WTC11 (cell line): ENCODE measurements around the gene ENG.

Source experiments
- CBFB ChIP-seq: sonication (generic); formaldehyde crosslinking; IDR thresholded peaks from 2 replicates; pipeline ENCODE4 v1.8.1; 2022; ENCODE audit warnings: mild to moderate bottlenecking, low read depth, missing genetic modification reagents
- FOXJ3 ChIP-seq: sonication (generic); formaldehyde crosslinking; IDR thresholded peaks from 2 replicates; pipeline ENCODE4 v1.9.0; 2021; ENCODE audit warnings: missing genetic modification reagents, mild to moderate bottlenecking, borderline replicate concordance
- GABPB1 ChIP-seq: sonication (generic); formaldehyde crosslinking; IDR thresholded peaks from 2 replicates; pipeline ENCODE4 v1.8.1; 2023; ENCODE audit warnings: mild to moderate bottlenecking, missing genetic modification reagents
- JUN ChIP-seq: sonication (generic); formaldehyde crosslinking; IDR thresholded peaks from 2 replicates; pipeline ENCODE4 v1.8.0; 2023; ENCODE audit warnings: mild to moderate bottlenecking, missing genetic modification reagents
- NFYB ChIP-seq: sonication (generic); formaldehyde crosslinking; conservative IDR thresholded peaks from 2 replicates; pipeline ENCODE4 v1.8.0; 2022; ENCODE audit warnings: low read depth, missing genetic modification reagents
- SP1 ChIP-seq: sonication (generic); formaldehyde crosslinking; conservative IDR thresholded peaks from 2 replicates; pipeline ENCODE4 v1.8.1; 2022; ENCODE audit warnings: missing genetic modification reagents
- TCF7 ChIP-seq: sonication (generic); formaldehyde crosslinking; IDR thresholded peaks from 2 replicates; pipeline ENCODE4 v1.8.0; 2022; ENCODE audit warnings: mild to moderate bottlenecking, low read depth, missing genetic modification reagents, moderate library complexity
- TEAD1 ChIP-seq: sonication (generic); formaldehyde crosslinking; IDR thresholded peaks from 2 replicates; pipeline ENCODE4 v1.8.0; 2022; ENCODE audit warnings: mild to moderate bottlenecking, missing genetic modification reagents
- TF ChIP-seq, protein P1 (sequence below): fragments of 200-600 bp; IDR thresholded peaks from 2 replicates; pipeline ENCODE4 v1.8.0; 2022; ENCODE audit warnings: antibody characterized with exemption
- TF ChIP-seq, protein P2 (sequence below): sonication (generic); formaldehyde crosslinking; IDR thresholded peaks from 2 replicates; pipeline ENCODE4 v1.8.0; 2023; ENCODE audit warnings: missing genetic modification reagents, mild to moderate bottlenecking, borderline replicate concordance
- TF ChIP-seq, protein P3 (sequence below): sonication (generic); formaldehyde crosslinking; IDR thresholded peaks from 2 replicates; pipeline ENCODE4 v1.8.0; 2022; ENCODE audit warnings: mild to moderate bottlenecking, missing genetic modification reagents
- TF ChIP-seq, protein P4 (sequence below): sonication (generic); formaldehyde crosslinking; IDR thresholded peaks from 2 replicates; pipeline ENCODE4 v1.8.1; 2023; ENCODE audit warnings: mild to moderate bottlenecking, missing genetic modification reagents, moderate library complexity
- TF ChIP-seq, protein P5 (sequence below): sonication (generic); formaldehyde crosslinking; IDR thresholded peaks from 2 replicates; pipeline ENCODE4 v1.8.1; 2022; ENCODE audit warnings: low read depth, mild to moderate bottlenecking, moderate library complexity, missing genetic modification reagents, borderline replicate concordance

DNA sequence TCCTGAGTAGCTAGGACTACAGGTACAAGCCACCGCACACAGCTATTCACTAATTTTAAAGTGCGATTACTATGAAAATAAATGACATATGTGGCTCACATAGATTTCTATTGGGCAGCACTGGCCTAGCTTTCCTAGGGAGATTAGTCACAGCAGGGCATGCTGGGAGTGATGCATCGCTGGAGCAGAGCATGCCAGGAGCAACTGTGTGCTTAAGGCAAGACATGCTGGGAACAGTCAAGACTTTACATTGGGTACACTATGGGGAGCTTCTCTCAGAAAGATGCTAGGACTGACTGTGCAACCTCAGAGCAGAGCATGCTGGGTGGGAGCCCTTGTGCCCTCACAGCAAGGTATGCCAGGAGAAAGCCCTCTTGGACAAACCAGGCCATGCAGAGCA lies 35.6 kb upstream of the ENG start:
- TF ChIP-seq TCF7 (CRISPR knock-in tag) (no peak), FOXJ3 (CRISPR knock-in tag) (no peak), JUN (CRISPR knock-in tag) (no peak), CBFB (CRISPR knock-in tag) (no peak), TEAD1 (CRISPR knock-in tag) (no peak), NFYB (CRISPR knock-in tag) (no peak), SP1 (CRISPR knock-in tag) (no peak), GABPB1 (CRISPR knock-in tag) (no peak)
- TF ChIP-seq, protein P1, sequence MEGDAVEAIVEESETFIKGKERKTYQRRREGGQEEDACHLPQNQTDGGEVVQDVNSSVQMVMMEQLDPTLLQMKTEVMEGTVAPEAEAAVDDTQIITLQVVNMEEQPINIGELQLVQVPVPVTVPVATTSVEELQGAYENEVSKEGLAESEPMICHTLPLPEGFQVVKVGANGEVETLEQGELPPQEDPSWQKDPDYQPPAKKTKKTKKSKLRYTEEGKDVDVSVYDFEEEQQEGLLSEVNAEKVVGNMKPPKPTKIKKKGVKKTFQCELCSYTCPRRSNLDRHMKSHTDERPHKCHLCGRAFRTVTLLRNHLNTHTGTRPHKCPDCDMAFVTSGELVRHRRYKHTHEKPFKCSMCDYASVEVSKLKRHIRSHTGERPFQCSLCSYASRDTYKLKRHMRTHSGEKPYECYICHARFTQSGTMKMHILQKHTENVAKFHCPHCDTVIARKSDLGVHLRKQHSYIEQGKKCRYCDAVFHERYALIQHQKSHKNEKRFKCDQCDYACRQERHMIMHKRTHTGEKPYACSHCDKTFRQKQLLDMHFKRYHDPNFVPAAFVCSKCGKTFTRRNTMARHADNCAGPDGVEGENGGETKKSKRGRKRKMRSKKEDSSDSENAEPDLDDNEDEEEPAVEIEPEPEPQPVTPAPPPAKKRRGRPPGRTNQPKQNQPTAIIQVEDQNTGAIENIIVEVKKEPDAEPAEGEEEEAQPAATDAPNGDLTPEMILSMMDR, result no peak
- TF ChIP-seq, protein P2, sequence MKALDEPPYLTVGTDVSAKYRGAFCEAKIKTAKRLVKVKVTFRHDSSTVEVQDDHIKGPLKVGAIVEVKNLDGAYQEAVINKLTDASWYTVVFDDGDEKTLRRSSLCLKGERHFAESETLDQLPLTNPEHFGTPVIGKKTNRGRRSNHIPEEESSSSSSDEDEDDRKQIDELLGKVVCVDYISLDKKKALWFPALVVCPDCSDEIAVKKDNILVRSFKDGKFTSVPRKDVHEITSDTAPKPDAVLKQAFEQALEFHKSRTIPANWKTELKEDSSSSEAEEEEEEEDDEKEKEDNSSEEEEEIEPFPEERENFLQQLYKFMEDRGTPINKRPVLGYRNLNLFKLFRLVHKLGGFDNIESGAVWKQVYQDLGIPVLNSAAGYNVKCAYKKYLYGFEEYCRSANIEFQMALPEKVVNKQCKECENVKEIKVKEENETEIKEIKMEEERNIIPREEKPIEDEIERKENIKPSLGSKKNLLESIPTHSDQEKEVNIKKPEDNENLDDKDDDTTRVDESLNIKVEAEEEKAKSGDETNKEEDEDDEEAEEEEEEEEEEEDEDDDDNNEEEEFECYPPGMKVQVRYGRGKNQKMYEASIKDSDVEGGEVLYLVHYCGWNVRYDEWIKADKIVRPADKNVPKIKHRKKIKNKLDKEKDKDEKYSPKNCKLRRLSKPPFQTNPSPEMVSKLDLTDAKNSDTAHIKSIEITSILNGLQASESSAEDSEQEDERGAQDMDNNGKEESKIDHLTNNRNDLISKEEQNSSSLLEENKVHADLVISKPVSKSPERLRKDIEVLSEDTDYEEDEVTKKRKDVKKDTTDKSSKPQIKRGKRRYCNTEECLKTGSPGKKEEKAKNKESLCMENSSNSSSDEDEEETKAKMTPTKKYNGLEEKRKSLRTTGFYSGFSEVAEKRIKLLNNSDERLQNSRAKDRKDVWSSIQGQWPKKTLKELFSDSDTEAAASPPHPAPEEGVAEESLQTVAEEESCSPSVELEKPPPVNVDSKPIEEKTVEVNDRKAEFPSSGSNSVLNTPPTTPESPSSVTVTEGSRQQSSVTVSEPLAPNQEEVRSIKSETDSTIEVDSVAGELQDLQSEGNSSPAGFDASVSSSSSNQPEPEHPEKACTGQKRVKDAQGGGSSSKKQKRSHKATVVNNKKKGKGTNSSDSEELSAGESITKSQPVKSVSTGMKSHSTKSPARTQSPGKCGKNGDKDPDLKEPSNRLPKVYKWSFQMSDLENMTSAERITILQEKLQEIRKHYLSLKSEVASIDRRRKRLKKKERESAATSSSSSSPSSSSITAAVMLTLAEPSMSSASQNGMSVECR (CRISPR knock-in tag), result no peak
- TF ChIP-seq, protein P3, sequence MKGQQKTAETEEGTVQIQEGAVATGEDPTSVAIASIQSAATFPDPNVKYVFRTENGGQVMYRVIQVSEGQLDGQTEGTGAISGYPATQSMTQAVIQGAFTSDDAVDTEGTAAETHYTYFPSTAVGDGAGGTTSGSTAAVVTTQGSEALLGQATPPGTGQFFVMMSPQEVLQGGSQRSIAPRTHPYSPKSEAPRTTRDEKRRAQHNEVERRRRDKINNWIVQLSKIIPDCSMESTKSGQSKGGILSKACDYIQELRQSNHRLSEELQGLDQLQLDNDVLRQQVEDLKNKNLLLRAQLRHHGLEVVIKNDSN, result no peak
- TF ChIP-seq, protein P4, sequence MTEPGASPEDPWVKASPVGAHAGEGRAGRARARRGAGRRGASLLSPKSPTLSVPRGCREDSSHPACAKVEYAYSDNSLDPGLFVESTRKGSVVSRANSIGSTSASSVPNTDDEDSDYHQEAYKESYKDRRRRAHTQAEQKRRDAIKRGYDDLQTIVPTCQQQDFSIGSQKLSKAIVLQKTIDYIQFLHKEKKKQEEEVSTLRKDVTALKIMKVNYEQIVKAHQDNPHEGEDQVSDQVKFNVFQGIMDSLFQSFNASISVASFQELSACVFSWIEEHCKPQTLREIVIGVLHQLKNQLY (CRISPR knock-in tag), result no peak
- TF ChIP-seq, protein P5, sequence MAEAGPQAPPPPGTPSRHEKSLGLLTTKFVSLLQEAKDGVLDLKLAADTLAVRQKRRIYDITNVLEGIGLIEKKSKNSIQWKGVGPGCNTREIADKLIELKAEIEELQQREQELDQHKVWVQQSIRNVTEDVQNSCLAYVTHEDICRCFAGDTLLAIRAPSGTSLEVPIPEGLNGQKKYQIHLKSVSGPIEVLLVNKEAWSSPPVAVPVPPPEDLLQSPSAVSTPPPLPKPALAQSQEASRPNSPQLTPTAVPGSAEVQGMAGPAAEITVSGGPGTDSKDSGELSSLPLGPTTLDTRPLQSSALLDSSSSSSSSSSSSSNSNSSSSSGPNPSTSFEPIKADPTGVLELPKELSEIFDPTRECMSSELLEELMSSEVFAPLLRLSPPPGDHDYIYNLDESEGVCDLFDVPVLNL (CRISPR knock-in tag), result no peak
